Limb (tissue), 2 donors: Measurements from ENCODE around the gene RELA.

Experiments used
- DNase-seq, 2 donors: peaks; one replicate each; pipeline ENCODE4 v3.0.0-alpha.2; 2016; ENCODE audit errors: extremely low spot score in 2 of 2

RELA gene

DNA sequence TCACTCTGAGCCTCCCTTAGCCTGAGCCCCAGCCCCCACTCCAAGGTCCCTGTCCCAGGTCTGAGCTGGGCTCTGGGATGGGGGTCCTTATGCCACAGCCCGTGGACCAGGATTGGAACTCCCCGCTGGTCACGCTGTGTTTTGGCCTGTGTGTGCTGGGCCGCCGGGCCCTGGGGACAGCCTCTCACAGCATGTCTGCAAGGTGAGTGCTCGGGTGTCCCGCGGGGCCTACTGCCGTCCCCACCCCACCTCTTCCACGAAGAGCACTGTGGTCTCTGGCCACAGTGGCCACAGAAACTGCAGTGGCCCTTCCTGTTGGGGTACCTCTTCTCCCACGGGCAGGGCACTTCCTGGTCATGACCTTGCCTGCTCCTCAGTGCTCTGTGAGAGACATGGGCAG lies 28.3 kb downstream of the RELA start:
- no peak for DNase-seq

GRCh38 chr11:65634109-65634436 lies 28.6 kb downstream of the RELA start:
- DNase-seq: no peak

- DNase-seq: no peak
Measured at GRCh38 chr11:65633390-65634108, 29.2 kb downstream of the RELA start.

GRCh38 chr11:65630215-65630614 lies 32.5 kb downstream of the RELA start:
- DNase-seq: no peak

DNA sequence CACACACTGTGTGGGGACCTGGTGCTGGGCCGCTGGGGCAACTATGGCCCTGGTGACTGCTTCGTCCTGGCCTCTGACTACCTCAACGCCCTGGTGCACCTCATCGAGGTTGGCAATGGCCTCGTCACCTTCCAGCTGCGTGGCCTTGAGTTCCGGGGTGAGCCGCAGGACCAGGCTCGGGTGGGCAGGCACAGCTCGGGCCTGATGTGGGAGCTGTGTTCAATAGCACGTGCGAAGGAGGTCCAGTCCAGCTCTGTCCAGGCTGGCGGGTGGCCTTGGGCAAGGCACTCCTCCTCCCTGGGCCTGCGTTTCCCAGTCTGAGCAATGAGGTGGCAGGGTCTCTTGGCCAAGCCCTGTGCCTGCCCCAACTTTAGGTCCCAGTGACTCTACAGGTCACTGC lies 33.1 kb downstream of the RELA start:
- no peak for DNase-seq

DNA sequence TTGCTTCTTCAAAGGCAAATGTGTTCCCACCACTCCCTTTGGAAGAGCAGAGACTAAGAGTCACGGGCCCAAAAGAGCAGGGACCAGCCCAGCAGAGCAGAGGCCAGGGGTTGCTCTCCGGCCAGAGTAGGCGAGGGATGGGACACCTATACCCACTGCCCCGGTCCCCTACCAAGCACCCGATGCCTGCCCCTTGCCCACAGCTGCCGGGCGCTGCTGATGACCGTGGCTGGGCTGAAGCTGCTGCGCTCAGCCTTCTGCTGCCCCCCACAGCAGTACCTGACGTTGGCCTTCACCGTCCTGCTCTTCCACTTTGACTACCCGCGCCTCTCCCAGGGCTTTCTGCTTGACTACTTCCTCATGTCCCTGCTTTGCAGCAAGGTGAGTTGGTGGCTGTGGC lies 35.5 kb downstream of the RELA start:
- DNase-seq: no peak

GRCh38 chr11:65625628-65626342 lies 36.9 kb downstream of the RELA start:
- DNase-seq: no peak

DNA sequence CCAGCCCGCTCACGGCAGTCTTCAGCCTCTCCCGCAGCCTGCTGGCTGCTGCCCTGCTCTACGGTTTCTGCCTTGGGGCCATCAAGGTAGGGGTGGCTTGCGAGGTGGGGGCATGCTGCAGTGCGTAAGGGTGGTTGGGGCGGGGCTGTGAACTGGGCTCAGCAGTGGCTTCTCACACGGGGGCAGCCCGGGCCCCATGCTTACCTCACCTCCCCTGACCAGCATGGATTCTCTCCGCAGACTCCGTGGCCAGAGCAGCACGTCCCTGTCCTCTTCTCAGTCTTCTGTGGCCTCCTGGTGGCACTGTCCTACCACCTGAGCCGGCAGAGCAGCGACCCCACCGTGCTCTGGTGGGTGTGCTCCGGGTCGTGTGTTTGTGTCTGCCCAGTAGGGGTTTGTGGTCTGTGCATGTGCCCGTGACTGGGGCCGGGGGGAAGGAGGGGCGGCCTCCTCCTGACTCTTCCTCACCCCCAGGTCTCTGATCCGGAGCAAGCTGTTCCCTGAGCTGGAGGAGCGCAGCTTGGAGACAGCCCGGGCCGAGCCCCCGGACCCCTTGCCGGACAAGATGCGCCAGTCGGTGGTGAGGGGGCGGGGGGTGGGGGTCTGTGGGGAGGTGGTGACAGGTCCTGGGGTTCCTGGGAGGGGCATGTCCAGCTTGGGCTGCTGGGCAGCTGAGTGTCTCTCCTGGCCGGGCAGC lies 37.6 kb downstream of the RELA start:
- no peak for DNase-seq

DNA sequence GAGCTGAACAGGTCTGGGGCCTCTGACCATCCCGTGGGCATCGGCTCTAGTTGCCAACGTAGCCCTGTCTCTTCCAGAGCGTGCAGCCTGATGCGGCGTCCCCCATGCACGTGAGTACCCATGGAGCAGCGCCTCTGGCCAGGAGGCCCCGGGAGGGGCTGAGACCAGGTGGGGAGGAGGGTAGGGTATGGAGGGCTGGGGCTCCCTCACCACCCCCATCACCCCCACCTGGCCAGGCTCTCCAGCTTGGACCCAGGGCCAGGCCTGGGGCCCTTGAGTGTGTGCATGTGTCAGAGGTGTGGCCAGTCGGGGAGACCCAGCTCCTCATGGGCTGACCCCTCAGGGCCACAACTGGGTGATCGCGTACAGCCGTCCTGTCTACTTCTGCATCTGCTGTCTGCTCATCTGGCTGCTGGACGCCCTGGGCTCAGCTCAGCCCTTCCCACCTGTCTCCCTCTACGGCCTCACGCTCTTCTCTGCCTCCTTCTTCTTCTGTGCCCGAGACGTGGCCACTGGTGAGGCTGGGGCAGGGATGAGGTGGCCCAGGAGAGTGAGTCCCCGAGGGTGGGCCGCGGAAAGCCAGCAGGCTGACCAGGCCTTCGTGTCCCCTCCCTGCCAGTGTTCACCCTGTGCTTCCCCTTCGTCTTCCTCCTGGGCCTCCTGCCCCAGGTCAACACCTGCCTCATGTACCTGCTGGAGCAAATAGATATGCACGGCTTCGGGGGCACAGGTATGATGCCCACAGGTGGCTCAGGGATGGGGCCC lies 38.7 kb downstream of the RELA start:
- no peak for DNase-seq

DNA sequence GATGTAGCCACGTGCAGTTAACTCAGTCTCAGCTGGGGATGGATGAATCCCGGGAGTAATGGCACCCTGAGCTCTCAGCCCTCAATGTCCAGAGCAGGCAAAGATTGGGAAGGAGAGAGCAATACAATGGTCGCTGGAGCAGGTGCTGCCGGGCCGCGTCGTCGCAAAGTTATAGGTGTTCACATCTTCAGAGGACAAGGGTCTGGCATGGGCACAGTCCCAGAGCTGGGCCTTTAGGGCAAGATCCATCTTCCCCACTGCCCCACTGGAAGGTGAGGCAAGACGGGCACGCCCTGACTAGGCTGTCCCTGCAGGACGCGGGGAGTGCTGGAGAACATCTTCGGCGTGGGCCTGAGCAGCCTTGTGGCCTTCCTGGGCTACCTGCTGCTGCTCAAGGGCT lies 39.5 kb downstream of the RELA start:
- DNase-seq: no peak

DNA sequence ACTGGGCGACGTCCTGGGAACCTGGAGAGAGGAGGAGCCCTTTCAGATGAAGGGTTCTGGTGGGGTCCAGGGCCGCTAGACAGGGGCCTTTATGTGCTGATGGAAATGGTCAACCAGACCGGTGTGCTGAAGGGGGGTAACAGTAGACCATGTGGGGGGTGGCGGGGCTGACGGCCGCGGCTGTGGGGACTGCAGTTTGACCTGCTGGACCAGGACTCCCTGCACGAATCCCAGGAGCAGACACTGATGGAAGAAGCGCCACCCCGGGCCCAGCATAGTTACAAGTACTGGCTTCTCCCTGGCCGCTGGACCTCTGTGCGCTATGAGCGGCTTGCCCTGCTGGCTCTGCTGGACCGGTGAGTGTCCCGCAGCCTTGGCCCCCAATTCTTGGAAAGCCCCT lies 40.7 kb downstream of the RELA start:
- no peak for DNase-seq

DNA sequence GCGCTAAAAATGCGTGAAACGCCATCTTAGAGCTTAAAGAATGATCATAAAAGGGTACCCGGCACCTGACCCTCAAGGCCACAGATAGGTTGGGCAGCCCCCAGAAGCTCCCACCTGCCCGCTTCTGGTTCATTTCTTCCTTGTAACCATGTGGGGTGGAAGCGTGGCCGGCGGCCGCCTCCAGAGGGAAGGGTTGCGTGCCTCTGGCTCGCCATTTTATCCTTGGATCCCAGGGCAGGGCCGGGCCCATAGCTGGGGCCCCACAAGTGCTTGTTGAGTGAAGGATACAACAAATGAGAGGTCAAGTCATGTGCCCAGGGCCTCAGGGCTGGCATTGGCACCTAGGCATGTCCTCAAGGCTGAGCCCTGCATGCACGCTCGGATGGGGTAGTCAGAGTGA lies 41.3 kb downstream of the RELA start:
- no peak for DNase-seq

DNA sequence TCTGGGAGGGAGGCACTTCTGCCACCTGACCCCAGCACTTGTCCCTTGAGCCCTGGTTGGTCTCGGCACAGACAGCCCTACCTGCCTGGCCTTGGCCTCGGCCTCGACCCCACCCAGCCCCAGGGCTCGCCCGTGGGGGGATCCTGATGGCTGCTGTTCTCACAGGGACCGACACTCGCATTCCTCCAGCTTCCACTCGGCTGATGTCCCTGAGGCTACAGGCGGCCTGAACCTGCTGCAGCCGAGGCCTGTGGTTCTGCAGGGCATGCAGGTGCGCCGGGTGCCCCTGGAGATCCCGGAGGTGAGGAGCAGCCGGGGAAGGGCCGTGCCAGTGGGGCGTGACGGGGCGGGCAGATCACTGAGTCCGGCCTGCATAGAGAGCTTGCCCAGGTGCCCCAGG lies 42.0 kb downstream of the RELA start:
- DNase-seq: no peak

DNA sequence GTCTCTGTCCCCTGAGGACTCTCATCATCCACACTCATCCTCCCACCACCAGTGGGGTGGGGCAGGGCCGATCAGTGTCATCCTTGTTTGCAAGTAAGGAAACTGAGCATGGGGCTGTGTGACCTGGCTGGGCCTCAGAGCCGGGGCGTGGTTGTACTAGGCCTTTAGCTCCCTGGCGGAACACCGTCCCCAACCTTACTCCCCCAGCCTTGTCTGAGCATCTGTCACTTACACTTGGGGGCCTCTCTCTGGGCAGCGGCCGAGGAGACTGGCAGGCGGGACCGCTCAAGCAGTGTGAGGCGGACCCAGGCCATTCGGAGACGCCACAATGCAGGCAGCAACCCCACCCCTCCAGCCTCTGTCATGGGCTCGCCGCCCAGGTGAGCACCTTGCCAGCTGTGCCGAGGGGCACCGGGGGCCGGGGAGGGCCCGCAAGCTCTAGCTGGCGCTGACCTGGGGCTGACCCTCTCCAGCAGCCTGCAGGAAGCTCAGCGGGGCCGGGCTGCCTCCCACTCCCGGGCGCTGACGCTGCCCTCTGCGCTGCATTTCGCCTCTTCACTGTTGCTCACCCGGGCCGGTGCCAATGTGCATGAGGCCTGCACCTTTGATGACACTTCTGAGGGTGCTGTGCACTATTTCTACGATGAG lies 43.3 kb downstream of the RELA start:
- DNase-seq: no peak

DNA sequence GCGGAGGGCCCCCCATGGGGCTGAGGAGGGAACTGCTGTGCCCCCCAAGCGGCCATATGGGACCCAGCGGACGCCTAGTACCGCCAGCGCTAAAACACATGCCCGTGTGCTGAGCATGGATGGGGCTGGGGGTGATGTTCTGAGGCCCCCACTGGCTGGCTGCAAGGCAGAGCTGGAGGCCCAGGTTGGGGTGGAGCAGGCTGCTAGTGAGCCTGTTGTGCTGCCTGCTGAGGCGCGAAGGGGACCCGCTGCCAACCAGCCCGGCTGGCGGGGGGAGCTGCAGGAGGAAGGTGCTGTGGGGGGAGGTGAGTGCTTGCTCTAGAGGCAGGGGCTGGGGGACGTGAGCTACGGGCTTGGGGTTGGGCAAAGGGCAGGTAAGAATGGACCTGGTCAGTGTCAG lies 44.0 kb downstream of the RELA start:
- no peak for DNase-seq

- no peak for DNase-seq
Measured at GRCh38 chr11:65617990-65618751, 44.5 kb downstream of the RELA start.

GRCh38 chr11:65617136-65617850 lies 45.4 kb downstream of the RELA start:
- DNase-seq: no peak

- DNase-seq: no peak
Measured at GRCh38 chr11:65616575-65617001, 46.1 kb downstream of the RELA start.

DNA sequence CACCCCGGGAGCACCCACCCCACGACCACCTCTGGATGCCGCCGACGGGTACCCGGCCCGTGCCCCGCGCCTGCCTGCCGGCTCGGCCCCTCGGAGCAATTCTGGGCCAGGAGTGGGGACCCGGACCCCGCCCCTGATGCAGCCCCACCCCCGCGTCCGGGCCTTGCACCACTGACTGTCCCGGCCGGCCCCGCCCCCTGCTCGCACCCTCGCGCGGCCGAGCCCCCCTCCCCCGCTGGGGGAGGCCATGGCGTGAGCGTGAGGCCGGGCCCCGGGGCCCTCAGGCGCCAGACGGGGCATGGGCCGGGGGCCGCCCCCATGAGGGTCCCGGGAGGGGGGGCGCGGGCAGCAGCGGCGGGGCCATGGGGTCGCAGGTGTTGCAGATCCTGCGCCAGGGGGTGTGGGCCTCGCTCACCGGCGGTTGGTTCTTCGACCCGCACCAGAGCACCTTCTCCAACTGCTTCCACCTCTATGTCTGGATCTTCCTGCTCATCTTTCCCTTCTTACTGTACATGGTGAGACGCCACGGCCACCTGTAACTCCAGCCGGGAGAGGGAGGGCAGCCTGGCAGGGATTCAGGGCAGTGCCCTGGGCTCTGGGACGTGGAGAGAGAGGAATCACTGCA lies 46.7 kb downstream of the RELA start:
- no peak for DNase-seq
